Liver (tissue), 10 donors: Measurements from ENCODE around the gene CHPT1. TPM values are rescaled to one million over a fixed set of nuclear protein-coding genes. Genes with fewer than 3 reads are reported as not detected.

ENCODE experiments used
- DNase-seq: peaks from one replicate; pipeline ENCODE4 v3.0.0-alpha.2; 2017; ENCODE audit warnings: low spot score
- H3K27ac ChIP-seq, 2 donors: one replicate each; pipeline ENCODE4 v1.7.0; 2013; ENCODE audit warnings: inconsistent platforms in 2 of 2, low read length in 2 of 2, control low read depth in 1 of 2, low read depth in 1 of 2, mild to moderate bottlenecking in 1 of 2
- H3K27me3 ChIP-seq, 4 donors: one replicate each; pipeline versions ENCODE4 v1.6.1 to v1.7.0; 2013; ENCODE audit warnings: low read length in 3 of 4, inconsistent platforms in 1 of 4, mild to moderate bottlenecking in 1 of 4, moderate library complexity in 1 of 4; ENCODE audit not compliant: control insufficient read depth in 4 of 4, insufficient read depth in 4 of 4
- H3K36me3 ChIP-seq, 4 donors: one replicate each; pipeline versions ENCODE4 v1.6.1 to v1.7.0; 2013; ENCODE audit warnings: low read length in 3 of 4, mild to moderate bottlenecking in 3 of 4, low read depth in 1 of 4, moderate library complexity in 1 of 4; ENCODE audit not compliant: control insufficient read depth in 4 of 4, insufficient read depth in 3 of 4
- H3K4me1 ChIP-seq, 4 donors: one replicate each; pipeline versions ENCODE4 v1.6.1 to v1.7.0; 2013; ENCODE audit warnings: low read length in 3 of 4, mild to moderate bottlenecking in 3 of 4, moderate library complexity in 1 of 4; ENCODE audit not compliant: control insufficient read depth in 4 of 4, insufficient read depth in 4 of 4
- H3K4me3 ChIP-seq, 3 donors: one replicate each; pipeline versions ENCODE4 v1.6.1 to v1.7.0; 2013; ENCODE audit warnings: low read length in 3 of 3, control low read depth in 1 of 3, low read depth in 1 of 3, mild to moderate bottlenecking in 1 of 3
- H3K9ac ChIP-seq, 2 donors: one replicate each; pipeline ENCODE4 v1.7.0; 2013; ENCODE audit warnings: low read length in 2 of 2, mild to moderate bottlenecking in 2 of 2, moderate library complexity in 2 of 2, control low read depth in 1 of 2, low read depth in 1 of 2
- H3K9me3 ChIP-seq, 4 donors: one replicate each; pipeline versions ENCODE4 v1.6.1 to v1.7.0; 2013; ENCODE audit warnings: low read length in 3 of 4; ENCODE audit not compliant: control insufficient read depth in 4 of 4
- EGR1 ChIP-seq, 2 donors: IDR thresholded peaks; 2 replicates each; pipeline ENCODE4 v1.6.1; 2016 to 2018; ENCODE audit warnings: antibody characterized with exemption in 2 of 2, low read depth in 2 of 2
- FOXA2 ChIP-seq: IDR thresholded peaks from 2 replicates; pipeline ENCODE4 v1.6.1; 2016; ENCODE audit warnings: antibody characterized with exemption
- GABPA ChIP-seq, 2 donors: IDR thresholded peaks in 1 of 2; conservative IDR thresholded peaks in 1 of 2; 2 replicates each; pipeline ENCODE4 v1.6.1; 2016; ENCODE audit warnings: antibody characterized with exemption in 2 of 2, mild to moderate bottlenecking in 1 of 2, moderate library complexity in 1 of 2
- HNF4A ChIP-seq, 2 donors: conservative IDR thresholded peaks; 2 replicates each; pipeline ENCODE4 v1.6.1; 2016; ENCODE audit warnings: antibody characterized with exemption in 2 of 2, mild to moderate bottlenecking in 2 of 2
- HNF4G ChIP-seq: IDR thresholded peaks from 2 replicates; pipeline ENCODE4 v1.6.1; 2016; ENCODE audit warnings: antibody characterized with exemption
- JUND ChIP-seq, 2 donors: IDR thresholded peaks; 2 replicates each; pipeline ENCODE4 v1.6.1; 2016; ENCODE audit warnings: antibody characterized with exemption in 2 of 2
- NR2F2 ChIP-seq: IDR thresholded peaks from 2 replicates; pipeline ENCODE4 v1.6.1; 2016; ENCODE audit warnings: antibody characterized with exemption
- RAD21 ChIP-seq, 2 donors: IDR thresholded peaks; 2 replicates each; pipeline ENCODE4 v1.6.1; 2016; ENCODE audit warnings: antibody characterized with exemption in 2 of 2, mild to moderate bottlenecking in 2 of 2
- RXRA ChIP-seq, 2 donors: IDR thresholded peaks; 2 replicates each; pipeline ENCODE4 v1.6.1; 2017 to 2018; ENCODE audit warnings: antibody characterized with exemption in 2 of 2, mild to moderate bottlenecking in 1 of 2
- SP1 ChIP-seq: IDR thresholded peaks from 2 replicates; pipeline ENCODE4 v1.6.1; 2018; ENCODE audit warnings: antibody characterized with exemption, mild to moderate bottlenecking
- TAF1 ChIP-seq: conservative IDR thresholded peaks from 2 replicates; pipeline ENCODE4 v1.6.1; 2016; ENCODE audit warnings: antibody characterized with exemption, mild to moderate bottlenecking
- YY1 ChIP-seq: IDR thresholded peaks from 2 replicates; pipeline ENCODE4 v1.6.1; 2016; ENCODE audit warnings: antibody characterized with exemption, mild to moderate bottlenecking
- WGBS: extraction: QIAGEN DNeasy Blood & Tissue Kit; methylation state at CpG from one replicate; pipeline ENCODE4 v1.1.7; 2013; 5-methylcytosine and 5-hydroxymethylcytosine counted together
- polyA plus RNA-seq, 2 donors: library from polyadenylated mRNA; stranded (reverse) in 1 of 2; unstranded in 1 of 2; fragments of 200-250 nt in 1 of 2; fragments of >200 nt in 1 of 2; fragmentation: Nextera tagmentation in 1 of 2; extraction: Ambion mirVana in 1 of 2; gene quantifications; one replicate each; pipeline versions ENCODE4 v1.2.1 to v1.2.3, GENCODE V29; 2013 to 2015
- small RNA-seq: library from RNA; depleted of rRNA; stranded (forward); fragments of <200 nt; gene quantifications from one replicate; pipeline ENCODE3, GENCODE V24; 2014
- total RNA-seq, 2 donors: library from RNA; depleted of rRNA; stranded (reverse); fragments of >200 nt; gene quantifications; one replicate each; pipeline ENCODE4 v1.2.3, GENCODE V29; 2014
- TF ChIP-seq, protein P1 (sequence below): IDR thresholded peaks from 2 replicates; pipeline ENCODE4 v1.6.1; 2016; ENCODE audit warnings: antibody characterized with exemption
- TF ChIP-seq, protein P2 (sequence below): IDR thresholded peaks from 2 replicates; pipeline ENCODE4 v1.6.1; 2016; ENCODE audit warnings: antibody characterized with exemption
- TF ChIP-seq, protein P3 (sequence below): IDR thresholded peaks from 2 replicates; pipeline ENCODE4 v1.6.1; 2016; ENCODE audit warnings: antibody characterized with exemption, mild to moderate bottlenecking
- TF ChIP-seq, protein P4 (sequence below): fragments of 150-350 bp; IDR thresholded peaks from 2 replicates; pipeline ENCODE4 v1.5.1; 2017; ENCODE audit warnings: improper control_type of control experiment, low read depth, low read length; ENCODE audit not compliant: missing input control
- donor health status: healthy.
- donor health status: healthy.
- donor health status: healthy.
- donor health status: healthy.
- donor health status: healthy.

CHPT1 gene
- total and polyA plus RNA-seq, 4 donors: 51.5 to 96.6 (median 61.7) TPM

DNA sequence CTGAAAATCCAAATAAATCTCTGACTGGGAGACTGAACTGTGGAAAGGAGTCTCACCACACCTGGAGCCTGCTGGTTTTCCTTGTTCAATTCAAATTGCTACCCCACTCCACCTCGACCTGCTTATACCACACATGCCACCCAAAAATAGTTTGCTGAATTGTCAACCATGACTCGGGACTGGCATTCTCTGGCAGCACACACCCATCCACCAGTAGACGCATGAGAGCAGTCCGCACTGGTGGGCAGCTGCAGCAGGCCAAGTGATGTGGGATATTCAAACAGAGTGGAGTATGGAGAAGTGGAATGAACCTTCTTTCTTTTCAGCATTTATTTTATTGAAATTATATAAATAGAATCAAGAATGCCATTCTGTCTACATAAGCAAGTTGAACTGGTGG is 80.5 kb downstream of the CHPT1 start:
- Histone ChIP-seq H3K9me3 (no peaks in the 10 kb centered on the region), H3K9ac (no peak overlapping the region), H3K4me3 (no peak overlapping the region), H3K4me1 (no peaks in the 10 kb centered on the region), H3K27ac (no peak overlapping the region), H3K27me3 (no peaks in the 10 kb centered on the region), H3K36me3 (peaks cover 0 to 2% (median 0%) of the 10 kb centered on the region in 4 donors)
- 90% methylated on average over 4 of the region's 4 CpGs for WGBS
- TF ChIP-seq RAD21 (IDR thresholded peaks at IDR 0.05) (no peak), TAF1 (no peak), RXRA (IDR thresholded peaks at IDR 0.05) (no peak), EGR1 (IDR thresholded peaks at IDR 0.05; ENCODE audit: low read depth in 2 of 2) (no peak), GABPA (IDR thresholded peaks at IDR 0.05 in 1 of 2, conservative IDR thresholded peaks at IDR 0.05 in 1 of 2) (no peak), HNF4A (conservative IDR thresholded peaks at IDR 0.05) (no peak), HNF4G (no peak), SP1 (no peak), YY1 (no peak), JUND (IDR thresholded peaks at IDR 0.05) (no peak), FOXA2 (no peak), NR2F2 (no peak)
- TF ChIP-seq, protein P1, sequence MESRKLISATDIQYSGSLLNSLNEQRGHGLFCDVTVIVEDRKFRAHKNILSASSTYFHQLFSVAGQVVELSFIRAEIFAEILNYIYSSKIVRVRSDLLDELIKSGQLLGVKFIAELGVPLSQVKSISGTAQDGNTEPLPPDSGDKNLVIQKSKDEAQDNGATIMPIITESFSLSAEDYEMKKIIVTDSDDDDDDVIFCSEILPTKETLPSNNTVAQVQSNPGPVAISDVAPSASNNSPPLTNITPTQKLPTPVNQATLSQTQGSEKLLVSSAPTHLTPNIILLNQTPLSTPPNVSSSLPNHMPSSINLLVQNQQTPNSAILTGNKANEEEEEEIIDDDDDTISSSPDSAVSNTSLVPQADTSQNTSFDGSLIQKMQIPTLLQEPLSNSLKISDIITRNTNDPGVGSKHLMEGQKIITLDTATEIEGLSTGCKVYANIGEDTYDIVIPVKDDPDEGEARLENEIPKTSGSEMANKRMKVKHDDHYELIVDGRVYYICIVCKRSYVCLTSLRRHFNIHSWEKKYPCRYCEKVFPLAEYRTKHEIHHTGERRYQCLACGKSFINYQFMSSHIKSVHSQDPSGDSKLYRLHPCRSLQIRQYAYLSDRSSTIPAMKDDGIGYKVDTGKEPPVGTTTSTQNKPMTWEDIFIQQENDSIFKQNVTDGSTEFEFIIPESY: no peak
- TF ChIP-seq, protein P2, sequence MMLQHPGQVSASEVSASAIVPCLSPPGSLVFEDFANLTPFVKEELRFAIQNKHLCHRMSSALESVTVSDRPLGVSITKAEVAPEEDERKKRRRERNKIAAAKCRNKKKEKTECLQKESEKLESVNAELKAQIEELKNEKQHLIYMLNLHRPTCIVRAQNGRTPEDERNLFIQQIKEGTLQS: no peak
- TF ChIP-seq, protein P3, sequence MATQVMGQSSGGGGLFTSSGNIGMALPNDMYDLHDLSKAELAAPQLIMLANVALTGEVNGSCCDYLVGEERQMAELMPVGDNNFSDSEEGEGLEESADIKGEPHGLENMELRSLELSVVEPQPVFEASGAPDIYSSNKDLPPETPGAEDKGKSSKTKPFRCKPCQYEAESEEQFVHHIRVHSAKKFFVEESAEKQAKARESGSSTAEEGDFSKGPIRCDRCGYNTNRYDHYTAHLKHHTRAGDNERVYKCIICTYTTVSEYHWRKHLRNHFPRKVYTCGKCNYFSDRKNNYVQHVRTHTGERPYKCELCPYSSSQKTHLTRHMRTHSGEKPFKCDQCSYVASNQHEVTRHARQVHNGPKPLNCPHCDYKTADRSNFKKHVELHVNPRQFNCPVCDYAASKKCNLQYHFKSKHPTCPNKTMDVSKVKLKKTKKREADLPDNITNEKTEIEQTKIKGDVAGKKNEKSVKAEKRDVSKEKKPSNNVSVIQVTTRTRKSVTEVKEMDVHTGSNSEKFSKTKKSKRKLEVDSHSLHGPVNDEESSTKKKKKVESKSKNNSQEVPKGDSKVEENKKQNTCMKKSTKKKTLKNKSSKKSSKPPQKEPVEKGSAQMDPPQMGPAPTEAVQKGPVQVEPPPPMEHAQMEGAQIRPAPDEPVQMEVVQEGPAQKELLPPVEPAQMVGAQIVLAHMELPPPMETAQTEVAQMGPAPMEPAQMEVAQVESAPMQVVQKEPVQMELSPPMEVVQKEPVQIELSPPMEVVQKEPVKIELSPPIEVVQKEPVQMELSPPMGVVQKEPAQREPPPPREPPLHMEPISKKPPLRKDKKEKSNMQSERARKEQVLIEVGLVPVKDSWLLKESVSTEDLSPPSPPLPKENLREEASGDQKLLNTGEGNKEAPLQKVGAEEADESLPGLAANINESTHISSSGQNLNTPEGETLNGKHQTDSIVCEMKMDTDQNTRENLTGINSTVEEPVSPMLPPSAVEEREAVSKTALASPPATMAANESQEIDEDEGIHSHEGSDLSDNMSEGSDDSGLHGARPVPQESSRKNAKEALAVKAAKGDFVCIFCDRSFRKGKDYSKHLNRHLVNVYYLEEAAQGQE: no peak
- TF ChIP-seq, protein P4, sequence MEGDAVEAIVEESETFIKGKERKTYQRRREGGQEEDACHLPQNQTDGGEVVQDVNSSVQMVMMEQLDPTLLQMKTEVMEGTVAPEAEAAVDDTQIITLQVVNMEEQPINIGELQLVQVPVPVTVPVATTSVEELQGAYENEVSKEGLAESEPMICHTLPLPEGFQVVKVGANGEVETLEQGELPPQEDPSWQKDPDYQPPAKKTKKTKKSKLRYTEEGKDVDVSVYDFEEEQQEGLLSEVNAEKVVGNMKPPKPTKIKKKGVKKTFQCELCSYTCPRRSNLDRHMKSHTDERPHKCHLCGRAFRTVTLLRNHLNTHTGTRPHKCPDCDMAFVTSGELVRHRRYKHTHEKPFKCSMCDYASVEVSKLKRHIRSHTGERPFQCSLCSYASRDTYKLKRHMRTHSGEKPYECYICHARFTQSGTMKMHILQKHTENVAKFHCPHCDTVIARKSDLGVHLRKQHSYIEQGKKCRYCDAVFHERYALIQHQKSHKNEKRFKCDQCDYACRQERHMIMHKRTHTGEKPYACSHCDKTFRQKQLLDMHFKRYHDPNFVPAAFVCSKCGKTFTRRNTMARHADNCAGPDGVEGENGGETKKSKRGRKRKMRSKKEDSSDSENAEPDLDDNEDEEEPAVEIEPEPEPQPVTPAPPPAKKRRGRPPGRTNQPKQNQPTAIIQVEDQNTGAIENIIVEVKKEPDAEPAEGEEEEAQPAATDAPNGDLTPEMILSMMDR: no peak
- DNase-seq: no peak

Small RNA genes within 50 kb of the gene (small RNA-seq; reads per million reads assigned to genes)
- gene RNU6-101P (not detected), gene RNY1P16 (not detected)

Other genes starting within 250 kb of the CHPT1 start
- 10 to 100 TPM in 1 of 2 donors, 1 to 10 TPM in 1; 2.3 to 17.7 TPM for gene SPIC, start 222.3 kb upstream of the CHPT1 start, total RNA-seq
- 1 to 10 TPM in 1 of 2 donors, under 1 TPM in 1; 0.32 to 1.2 TPM for gene SPIC, start 222.3 kb upstream of the CHPT1 start, polyA plus RNA-seq
- gene MYBPC1, start 102.7 kb upstream of the CHPT1 start, total RNA-seq: under 1 TPM in 1 of 2 donors, not detected in 1; under 0.01 TPM
- gene MYBPC1, start 102.7 kb upstream of the CHPT1 start, polyA plus RNA-seq: not detected
- gene SYCP3, start 41.8 kb downstream of the CHPT1 start, total RNA-seq: under 1 TPM in 1 of 2 donors, not detected in 1; 0.17 TPM
- 1 to 10 TPM in 1 of 2 donors, not detected in 1; 3.0 TPM for gene SYCP3, start 41.8 kb downstream of the CHPT1 start, polyA plus RNA-seq
- gene GNPTAB, start 133.3 kb downstream of the CHPT1 start, total RNA-seq: 10 to 100 TPM in 1 of 2 donors, 1 to 10 TPM in 1; 8.3 to 11.1 TPM
- gene GNPTAB, start 133.3 kb downstream of the CHPT1 start, polyA plus RNA-seq: 1 to 10 TPM; 4.6 to 7.2 TPM
- gene DRAM1, start 179.9 kb downstream of the CHPT1 start, total RNA-seq: 1 to 10 TPM; 2.7 to 7.8 TPM
- 1 to 10 TPM; 3.0 to 3.9 TPM for gene DRAM1, start 179.9 kb downstream of the CHPT1 start, polyA plus RNA-seq